K562 (cell line): Measurements from ENCODE around the gene PLEKHM3. TPM values are rescaled to one million over a fixed set of nuclear protein-coding genes. Genes with fewer than 3 reads are reported as not detected.

ENCODE experiments used
- CEBPG ChIP-seq, 3 experiments: fragments of 200-800 bp in 1 of 3; sonication (Bioruptor generic) in 1 of 3; sonication (generic) in 1 of 3; formaldehyde crosslinking in 1 of 3; IDR thresholded peaks in 2 of 3; conservative IDR thresholded peaks in 1 of 3; 2 replicates each; pipeline versions ENCODE4 v1.6.1 to v1.8.0; 2016 to 2022; ENCODE audit warnings: missing compliant biosample characterization in 2 of 3, missing genetic modification characterization in 2 of 3, mild to moderate bottlenecking in 1 of 3, missing genetic modification reagents in 1 of 3
- GABPB1 ChIP-seq: sonication (generic); formaldehyde crosslinking; IDR thresholded peaks from 2 replicates; pipeline ENCODE4 v1.8.0; 2022; ENCODE audit warnings: mild to moderate bottlenecking, missing genetic modification reagents
- HIVEP1 ChIP-seq: fragments of 250-450 bp; sonication (Bioruptor Pico); IDR thresholded peaks from 2 replicates; pipeline ENCODE4 v1.4.0; 2020; ENCODE audit warnings: mild to moderate bottlenecking
- HMBOX1 ChIP-seq: sonication (generic); IDR thresholded peaks from 2 replicates; pipeline ENCODE4 v1.6.1; 2016
- MTA2 ChIP-seq: fragments of 450-650 bp; IDR thresholded peaks from 2 replicates; pipeline ENCODE4 v1.6.1; 2016; ENCODE audit warnings: low read depth
- MYC ChIP-seq, 2 experiments: fragments of 250-450 bp in 1 of 2; sonication (Bioruptor Pico) in 1 of 2; IDR thresholded peaks; 2 replicates each; pipeline versions ENCODE4 v1.5.1 to v1.6.1; 2012 to 2021; ENCODE audit warnings: low read depth in 2 of 2, borderline replicate concordance in 1 of 2, improper control_type of control experiment in 1 of 2, low read length in 1 of 2, mild to moderate bottlenecking in 1 of 2, moderate library complexity in 1 of 2
- NEUROD1 ChIP-seq: fragments of 150-350 bp; IDR thresholded peaks from 2 replicates; pipeline ENCODE4 v1.6.1; 2014; ENCODE audit warnings: borderline replicate concordance, low read length, low read depth; ENCODE audit not compliant: partially characterized antibody
- SIRT6 ChIP-seq: IDR thresholded peaks from one replicate; pipeline ENCODE4 v1.6.1; 2012; ENCODE audit warnings: low read depth, mild to moderate bottlenecking, control low read depth, inconsistent platforms, low read length, moderate library complexity
- SRF ChIP-seq, 2 experiments: fragments of 250-450, 450-650 bp in 1 of 2; sonication (Bioruptor Pico) in 1 of 2; sonication (generic) in 1 of 2; formaldehyde crosslinking; IDR thresholded peaks; 2 replicates each; pipeline versions ENCODE4 v1.5.0 to v1.5.1; 2020 to 2022; ENCODE audit warnings: mild to moderate bottlenecking in 1 of 2, missing genetic modification reagents in 1 of 2
- STAG1 ChIP-seq: sonication (generic); formaldehyde crosslinking; IDR thresholded peaks from 2 replicates; pipeline ENCODE4 v1.5.0; 2020; ENCODE audit warnings: missing genetic modification reagents, borderline replicate concordance
- TAL1 ChIP-seq: fragments of 450-650 bp; IDR thresholded peaks from 2 replicates; pipeline ENCODE4 v1.6.1; 2016; ENCODE audit warnings: mild to moderate bottlenecking
- THRB ChIP-seq: fragments of 450-650 bp; formaldehyde crosslinking; conservative IDR thresholded peaks from 2 replicates; pipeline ENCODE4 v1.4.0; 2022; ENCODE audit warnings: mild to moderate bottlenecking, missing genetic modification characterization
- ZBTB49 ChIP-seq: sonication (generic); formaldehyde crosslinking; IDR thresholded peaks from 2 replicates; pipeline ENCODE4 v1.8.0; 2022; ENCODE audit warnings: missing genetic modification reagents, mild to moderate bottlenecking, borderline replicate concordance
- ZHX1 ChIP-seq: fragments of 150-350 bp; conservative IDR thresholded peaks from 2 replicates; pipeline ENCODE4 v1.6.1; 2014; ENCODE audit warnings: low read length
- ZNF639 ChIP-seq, 2 experiments: fragments of 200-800 bp in 1 of 2; sonication (Bioruptor generic) in 1 of 2; sonication (generic) in 1 of 2; formaldehyde crosslinking in 1 of 2; IDR thresholded peaks in 1 of 2; conservative IDR thresholded peaks in 1 of 2; 2 replicates each; pipeline versions ENCODE4 v1.5.0 to v1.6.1; 2016 to 2020; ENCODE audit warnings: missing compliant biosample characterization in 1 of 2, missing genetic modification characterization in 1 of 2, missing genetic modification reagents in 1 of 2
- ZNF79 ChIP-seq: fragments of 250-450 bp; sonication (Bioruptor Pico); IDR thresholded peaks from 2 replicates; pipeline ENCODE4 v1.4.0; 2020; ENCODE audit warnings: low read depth, mild to moderate bottlenecking, moderate library complexity
- polyA plus RNA-seq, 8 experiments: library from polyadenylated mRNA; depleted of rRNA in 4 of 8; stranded (reverse) in 5 of 8; unstranded in 3 of 8; fragments of >200 nt; fragmentation: Nextera tagmentation in 2 of 8; fragmentation: Illumina TruSeq in 1 of 8; extraction: Ambion mirVana in 2 of 8; extraction: Trizol in 1 of 8; gene quantifications; 2 replicates each; pipeline versions ENCODE4 v1.2.1 to v1.2.3, GENCODE V29; 2011 to 2014; ENCODE audit warnings: inconsistent platforms in 1 of 8, missing spikeins in 1 of 8
- total RNA-seq, 7 experiments: library from RNA; depleted of rRNA in 6 of 7; stranded (reverse); fragments of >200 nt in 6 of 7; fragmentation: Illumina TruSeq in 2 of 7; extraction: Trizol in 2 of 7; gene quantifications; 2 replicates each; pipeline versions ENCODE4 v1.2.1 to v1.2.3, GENCODE V29; 2011 to 2021; ENCODE audit warnings: low replicate concordance in 1 of 7

Gene PLEKHM3
- total and polyA plus RNA-seq, 9 of the 15 experiments (the other 6 are each of a cell fraction or from before 2014, with no cell fraction given) = 0.24 to 1.6 (median 1.0) TPM

- no peak for TF ChIP-seq ZHX1
- no peak for TF ChIP-seq MYC (IDR thresholded peaks at IDR 0.05; ENCODE audit: low read depth, low read length)
- no peak for TF ChIP-seq MYC (CRISPR knock-in tag; IDR thresholded peaks at IDR 0.05; ENCODE audit: borderline replicate concordance, low read depth)
- no peak for TF ChIP-seq NEUROD1
- TF ChIP-seq ZNF79 (CRISPR knock-in tag) = no peak
- no peak for TF ChIP-seq HIVEP1 (CRISPR knock-in tag)
- TF ChIP-seq SRF (CRISPR knock-in tag; IDR thresholded peaks at IDR 0.05) = no peak
- TF ChIP-seq STAG1 (CRISPR knock-in tag) = no peak
- no peak for TF ChIP-seq SIRT6
- no peak for TF ChIP-seq ZNF639 (CRISPR knock-in tag; conservative IDR thresholded peaks at IDR 0.05 in 1 of 2, IDR thresholded peaks at IDR 0.05 in 1 of 2)
- no peak for TF ChIP-seq TAL1
- TF ChIP-seq GABPB1 = no peak
- no peak for TF ChIP-seq MTA2
- no peak for TF ChIP-seq HMBOX1
- TF ChIP-seq ZBTB49 = no peak
- TF ChIP-seq CEBPG (CRISPR knock-in tag; IDR thresholded peaks at IDR 0.05) = no peak
- no peak for TF ChIP-seq CEBPG (tag; conservative IDR thresholded peaks at IDR 0.05 in 1 of 2, IDR thresholded peaks at IDR 0.05 in 1 of 2)
- no peak for TF ChIP-seq THRB (CRISPR knock-in tag)
Measured at GRCh38 chr2:208064220-208064961, 39.1 kb upstream of the PLEKHM3 start (continued).
